GM19099 (cell line): ENCODE data around the gene USP12.

Experiments used
- POLR2A ChIP-seq: IDR thresholded peaks from 3 replicates; pipeline ENCODE4 v1.6.1; 2011; ENCODE audit warnings: low read depth; ENCODE audit not compliant: insufficient read length; ENCODE audit errors: extremely low read depth

The USP12 gene

GRCh38 chr13:27133889-27134288, 37.7 kb downstream of the USP12 start:
- no peak for TF ChIP-seq POLR2A

GRCh38 chr13:27132538-27132937, 39.1 kb downstream of the USP12 start:
- TF ChIP-seq POLR2A, result no peak

GRCh38 chr13:27131906-27132305, 39.7 kb downstream of the USP12 start:
- no peak for TF ChIP-seq POLR2A

GRCh38 chr13:27130979-27131623, 40.5 kb downstream of the USP12 start:
- no peak for TF ChIP-seq POLR2A

- TF ChIP-seq POLR2A, result no peak
Measured at GRCh38 chr13:27130223-27130978, 41.2 kb downstream of the USP12 start.

- no peak for TF ChIP-seq POLR2A
Measured at GRCh38 chr13:27128825-27129627, 42.6 kb downstream of the USP12 start.

GRCh38 chr13:27126859-27127258, 44.8 kb downstream of the USP12 start:
- no peak for TF ChIP-seq POLR2A

GRCh38 chr13:27125357-27126282, 46.0 kb downstream of the USP12 start:
- TF ChIP-seq POLR2A, result no peak

- TF ChIP-seq POLR2A, result no peak
Measured at GRCh38 chr13:27124571-27124970, 47.0 kb downstream of the USP12 start.

GRCh38 chr13:27122036-27122435, 49.6 kb downstream of the USP12 start:
- TF ChIP-seq POLR2A, result no peak

- no peak for TF ChIP-seq POLR2A
Measured at GRCh38 chr13:27120811-27121210, 50.8 kb downstream of the USP12 start.

- TF ChIP-seq POLR2A, result no peak
Measured at GRCh38 chr13:27120011-27120410, 51.6 kb downstream of the USP12 start.

GRCh38 chr13:27118428-27119054, 53.1 kb downstream of the USP12 start:
- no peak for TF ChIP-seq POLR2A

- no peak for TF ChIP-seq POLR2A
Measured at GRCh38 chr13:27117952-27118351, 53.7 kb downstream of the USP12 start.
